Heart left ventricle (tissue), 13 donors: ENCODE results near the gene ANKRD36C.
"Not testable (repeated sequence)": the region's sequence is repeated elsewhere in the genome, so short reads cannot be mapped to it uniquely, and the experiment has no call there.

ENCODE experiments used
- POLR2A ChIP-seq, 2 donors: fragments of 450-650 bp; IDR thresholded peaks; one replicate each; pipeline ENCODE4 v1.6.1; 2017; ENCODE audit warnings: antibody characterized with exemption in 2 of 2, mild to moderate bottlenecking in 2 of 2, moderate library complexity in 2 of 2
- TF ChIP-seq, protein P1 (sequence below), 12 donors: fragments of 200-600 bp; sonication (generic) in 4 of 12; IDR thresholded peaks; one replicate each; pipeline versions ENCODE4 v1.5.0 to v1.8.0; 2018 to 2022; ENCODE audit warnings: antibody characterized with exemption in 12 of 12, mild to moderate bottlenecking in 5 of 12
- donor health status: ischemic (EF 13 %, LVEDD 7.1; RV severe dilation, severe dysfunction).
- donor health status: DM: no; HTN: yes; CAD: no.
- donor health status: DM: no; HTN: no; CAD: no.
- donor health status: ischemic (EF 25% LVEDD 6.9; RV normal size, moderate dysfunction).
- donor health status: ischemic (EF 25% LVEDD 5.7; RV mildly dilated, moderate dysfunction).
- donor health status: ischemic (EF 35%, LVEDD 5.7; RV mildly dilated, moderate dysfunction).
- donor health status: nonischemic (EF 11% LVEDD 7.7; RV severe dilation, severe dysfunction).
- donor health status: DM: yes; HTN: yes; CAD: no.
- donor health status: PGD.
- donor health status: ischemic (EF 29% LVEDD 5.4; RV normal size, mild dysfunction).
- donor health status: nonischemic (EF 23%, LVEDD 6.1; RV moderate dilation, normal function).

DNA sequence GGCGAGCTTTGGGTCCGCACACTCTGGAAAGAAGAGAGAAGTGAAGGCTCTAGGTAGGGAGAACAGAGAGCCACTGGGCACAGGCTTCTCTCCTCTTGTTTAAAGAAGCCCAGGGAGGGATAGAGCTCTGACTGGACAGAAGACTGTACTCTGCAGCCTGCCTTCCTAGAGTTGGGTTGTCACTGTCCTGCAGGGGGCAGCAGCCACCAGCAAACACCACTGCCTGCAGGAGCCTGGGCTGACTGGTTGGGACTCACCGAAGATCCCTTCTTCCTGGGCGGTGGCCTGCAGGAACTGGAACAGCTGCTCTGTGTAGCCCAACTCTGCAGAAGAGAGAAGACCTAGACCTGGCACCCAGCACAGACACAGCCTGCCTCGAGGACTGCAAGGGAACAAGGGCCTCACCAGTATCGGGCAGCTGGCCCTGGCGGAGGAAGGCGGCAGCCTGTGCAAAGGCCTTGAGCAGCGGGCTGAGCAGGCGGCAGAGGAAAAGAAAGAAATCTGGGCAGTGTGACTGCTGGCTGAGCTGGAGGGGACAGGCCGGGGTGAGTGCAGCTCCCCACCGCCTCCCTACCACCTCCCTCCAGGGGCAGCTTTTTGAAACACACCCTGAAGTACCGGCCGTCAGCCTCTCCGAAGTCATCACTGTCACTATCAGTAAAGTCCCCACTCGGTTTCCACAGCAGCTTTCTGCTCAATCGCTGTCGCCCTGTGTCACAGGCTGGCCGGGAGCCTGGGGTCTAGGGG is 31.2 kb upstream of the ANKRD36C start:
- TF ChIP-seq POLR2A (IDR thresholded peaks at IDR 0.05), result not testable (repeated sequence)
- TF ChIP-seq, protein P1, sequence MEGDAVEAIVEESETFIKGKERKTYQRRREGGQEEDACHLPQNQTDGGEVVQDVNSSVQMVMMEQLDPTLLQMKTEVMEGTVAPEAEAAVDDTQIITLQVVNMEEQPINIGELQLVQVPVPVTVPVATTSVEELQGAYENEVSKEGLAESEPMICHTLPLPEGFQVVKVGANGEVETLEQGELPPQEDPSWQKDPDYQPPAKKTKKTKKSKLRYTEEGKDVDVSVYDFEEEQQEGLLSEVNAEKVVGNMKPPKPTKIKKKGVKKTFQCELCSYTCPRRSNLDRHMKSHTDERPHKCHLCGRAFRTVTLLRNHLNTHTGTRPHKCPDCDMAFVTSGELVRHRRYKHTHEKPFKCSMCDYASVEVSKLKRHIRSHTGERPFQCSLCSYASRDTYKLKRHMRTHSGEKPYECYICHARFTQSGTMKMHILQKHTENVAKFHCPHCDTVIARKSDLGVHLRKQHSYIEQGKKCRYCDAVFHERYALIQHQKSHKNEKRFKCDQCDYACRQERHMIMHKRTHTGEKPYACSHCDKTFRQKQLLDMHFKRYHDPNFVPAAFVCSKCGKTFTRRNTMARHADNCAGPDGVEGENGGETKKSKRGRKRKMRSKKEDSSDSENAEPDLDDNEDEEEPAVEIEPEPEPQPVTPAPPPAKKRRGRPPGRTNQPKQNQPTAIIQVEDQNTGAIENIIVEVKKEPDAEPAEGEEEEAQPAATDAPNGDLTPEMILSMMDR (IDR thresholded peaks at IDR 0.05), result peak; percentile 75 to 85 (median 80)
